Thyroid gland (tissue), 4 donors: ENCODE measurements around the gene NUDCD2.

Experiments
- CTCF ChIP-seq, 6 experiments: fragments of 200-600 bp in 3 of 6; fragments of 450-650 bp in 3 of 6; sonication (generic) in 3 of 6; IDR thresholded peaks; one replicate each; pipeline ENCODE4 v1.5.1; 2016 to 2019; ENCODE audit warnings: antibody characterized with exemption in 6 of 6, mild to moderate bottlenecking in 2 of 6, inconsistent platforms in 1 of 6, moderate library complexity in 1 of 6
- POLR2A ChIP-seq, 2 donors: fragments of 450-650 bp; IDR thresholded peaks; one replicate each; pipeline ENCODE4 v1.6.1; 2017; ENCODE audit warnings: antibody characterized with exemption in 2 of 2, mild to moderate bottlenecking in 2 of 2, moderate library complexity in 1 of 2

GRCh38 chr5:163407034-163407655 lies 52.8 kb downstream of the NUDCD2 start:
- TF ChIP-seq CTCF (IDR thresholded peaks at IDR 0.05) (no peak), POLR2A (IDR thresholded peaks at IDR 0.05) (no peak)
